ENCODE results near the gene HABP2.

HABP2 gene

DNA sequence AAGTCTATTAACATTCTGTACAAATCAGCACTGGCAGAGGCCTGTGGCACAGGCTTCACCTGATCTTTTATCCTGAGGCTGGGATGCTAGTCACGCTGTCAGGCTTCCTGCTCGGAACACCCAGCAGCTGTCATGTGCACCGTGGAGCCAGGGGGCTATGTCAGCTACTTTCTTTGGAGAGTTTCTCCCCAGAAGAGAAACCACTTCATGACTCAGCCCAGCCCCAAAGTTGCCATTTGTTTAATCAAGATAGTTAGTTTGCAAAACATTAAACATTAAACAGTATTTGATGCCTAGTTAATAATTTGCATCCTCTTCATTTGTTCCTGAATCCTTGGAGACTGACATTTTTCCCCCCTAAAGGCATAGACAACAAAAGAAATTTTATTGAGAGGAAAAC lies at the start of gene HABP2:
TSS of gene HABP2 (plus strand) at position 353 of the 400 bp plus-strand sequence. CDS start 69 bp downstream, outside the sequence.
- no peak for DNase-seq

DNA sequence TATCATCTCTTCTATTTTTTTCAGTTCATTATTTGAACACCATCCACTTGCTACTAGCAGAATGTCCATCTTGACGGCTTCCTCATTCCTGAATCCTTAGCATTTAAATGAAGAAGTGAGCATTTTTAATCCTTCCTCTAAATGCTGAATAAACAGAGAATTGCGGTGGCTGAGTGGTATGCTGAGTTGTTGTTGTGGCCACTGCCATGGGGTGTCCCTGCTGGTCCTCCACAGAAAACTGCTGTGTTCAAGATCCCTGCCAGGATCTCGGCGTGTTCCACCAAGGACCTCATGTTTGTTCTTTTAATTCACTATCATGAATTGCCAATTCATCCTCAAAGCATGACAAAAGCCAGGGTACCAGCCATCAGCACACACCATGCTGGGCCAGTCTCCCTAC lies 48.9 kb upstream of the HABP2 start:
- no peak for DNase-seq

DNA sequence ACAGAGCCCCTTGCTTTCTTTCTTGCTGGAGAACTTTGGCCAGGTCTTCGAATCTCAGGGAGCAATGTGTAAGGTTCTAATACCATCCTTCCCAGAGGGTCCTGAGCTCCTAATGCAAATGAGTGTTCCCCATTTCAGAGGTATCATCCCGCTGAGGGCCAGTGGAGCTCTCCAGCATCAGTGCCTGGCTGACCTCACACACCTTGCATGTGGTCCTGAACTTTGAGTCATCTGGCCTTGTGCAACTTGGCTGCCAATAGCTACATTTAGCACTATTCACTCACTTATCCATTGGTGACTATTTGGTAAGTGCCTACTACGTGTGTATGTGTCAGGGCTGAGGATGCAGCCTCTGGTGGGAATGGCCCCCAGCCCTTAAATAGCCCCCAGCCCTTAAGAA lies 48.4 kb upstream of the HABP2 start:
- no peak for DNase-seq

DNA sequence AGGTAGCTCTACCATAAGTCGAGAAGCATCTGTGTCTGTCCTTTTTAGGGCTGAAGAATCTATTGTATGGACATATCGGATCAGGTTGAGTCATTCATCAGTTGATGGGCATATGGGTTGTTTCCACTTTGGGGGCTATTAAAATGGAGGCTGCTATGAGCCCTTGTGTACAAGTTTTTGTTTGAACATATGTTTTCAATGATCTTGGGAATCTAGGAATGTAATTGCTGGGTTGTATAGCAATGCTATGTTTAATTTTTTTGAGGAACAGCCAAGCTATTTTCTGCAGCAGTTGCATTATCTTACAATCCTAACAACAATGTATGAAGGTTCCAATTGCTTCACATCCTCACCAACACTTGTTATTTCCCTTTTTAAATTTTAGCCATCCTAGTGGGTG lies 46.4 kb upstream of the HABP2 start:
- DNase-seq, result no peak

DNA sequence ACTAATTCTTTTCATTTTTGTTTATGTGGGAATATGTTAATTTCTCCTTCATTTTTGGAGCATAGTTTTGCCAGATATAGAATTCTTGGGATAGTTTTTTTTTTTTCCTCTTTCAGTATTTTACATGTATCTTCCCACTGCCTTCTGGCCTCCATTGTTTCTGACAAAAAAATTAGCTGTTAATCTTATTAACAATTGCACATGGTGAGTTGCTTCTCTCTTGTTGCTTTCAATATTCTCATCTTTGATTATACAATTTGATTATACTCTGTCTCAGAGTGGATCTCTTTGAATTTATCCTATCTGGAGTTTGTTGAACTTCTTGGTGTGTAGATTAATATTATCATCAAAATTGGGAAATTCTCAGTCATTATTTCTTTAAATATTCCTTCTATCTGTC lies 41.4 kb upstream of the HABP2 start:
- DNase-seq, result no peak

DNA sequence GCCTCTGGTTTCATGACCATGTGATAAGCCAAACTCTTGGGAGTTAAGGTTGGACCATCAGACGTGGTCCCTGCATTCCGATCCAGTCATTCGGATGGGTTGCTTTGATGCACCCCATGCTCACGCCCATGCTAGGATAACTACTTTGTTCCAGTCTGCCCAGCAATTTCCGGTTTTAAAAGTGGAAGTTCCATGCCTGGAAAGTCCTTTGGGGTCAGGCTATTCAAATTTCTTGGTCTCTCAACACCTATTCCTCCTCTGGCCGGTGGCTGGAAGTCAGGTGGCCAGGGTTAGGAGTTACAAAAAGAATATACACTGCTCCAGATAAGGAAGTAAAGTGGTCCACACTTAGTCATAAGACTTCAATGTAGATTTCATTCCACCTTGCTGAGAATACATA lies 37.7 kb upstream of the HABP2 start:
- no peak for DNase-seq

DNA sequence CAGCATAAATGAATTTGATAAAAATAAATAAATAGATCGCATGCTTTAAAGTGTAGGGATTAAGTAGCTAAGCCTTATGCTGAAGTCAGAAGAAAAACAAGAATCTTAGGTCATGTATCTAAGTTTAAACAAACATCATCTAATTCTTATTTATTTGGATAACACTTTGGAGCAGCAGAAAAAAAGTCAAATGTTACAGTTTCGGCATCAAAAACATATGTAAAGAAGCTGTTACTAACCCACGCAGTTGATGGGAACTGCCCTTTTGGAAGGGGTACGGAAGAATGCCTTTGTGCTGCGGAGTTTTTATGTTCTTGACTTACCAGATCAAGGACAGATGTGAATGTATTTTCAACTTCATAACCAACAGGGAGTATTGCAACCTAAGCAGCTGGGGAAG lies 37.3 kb upstream of the HABP2 start:
- DNase-seq, result no peak

DNA sequence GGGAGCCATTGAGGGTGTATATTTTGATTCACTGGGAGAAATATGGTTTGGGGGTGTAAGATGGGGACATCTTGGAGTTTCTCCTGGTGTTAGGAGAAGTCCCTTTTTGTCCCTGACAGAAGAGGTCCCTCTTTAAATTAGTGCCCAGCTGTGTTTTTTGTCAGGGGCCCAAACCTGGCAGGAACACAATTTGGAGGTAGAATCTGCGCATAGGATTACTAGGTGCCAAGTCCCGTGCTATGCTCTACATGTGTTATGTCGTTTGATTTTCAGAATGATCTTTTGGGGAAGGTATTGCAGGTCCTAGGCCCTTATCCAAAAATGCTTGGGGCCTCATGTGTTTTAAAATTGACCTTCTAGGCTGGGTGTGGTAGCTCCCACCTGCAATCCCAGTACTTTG lies 36.8 kb upstream of the HABP2 start:
- DNase-seq, result no peak

DNA sequence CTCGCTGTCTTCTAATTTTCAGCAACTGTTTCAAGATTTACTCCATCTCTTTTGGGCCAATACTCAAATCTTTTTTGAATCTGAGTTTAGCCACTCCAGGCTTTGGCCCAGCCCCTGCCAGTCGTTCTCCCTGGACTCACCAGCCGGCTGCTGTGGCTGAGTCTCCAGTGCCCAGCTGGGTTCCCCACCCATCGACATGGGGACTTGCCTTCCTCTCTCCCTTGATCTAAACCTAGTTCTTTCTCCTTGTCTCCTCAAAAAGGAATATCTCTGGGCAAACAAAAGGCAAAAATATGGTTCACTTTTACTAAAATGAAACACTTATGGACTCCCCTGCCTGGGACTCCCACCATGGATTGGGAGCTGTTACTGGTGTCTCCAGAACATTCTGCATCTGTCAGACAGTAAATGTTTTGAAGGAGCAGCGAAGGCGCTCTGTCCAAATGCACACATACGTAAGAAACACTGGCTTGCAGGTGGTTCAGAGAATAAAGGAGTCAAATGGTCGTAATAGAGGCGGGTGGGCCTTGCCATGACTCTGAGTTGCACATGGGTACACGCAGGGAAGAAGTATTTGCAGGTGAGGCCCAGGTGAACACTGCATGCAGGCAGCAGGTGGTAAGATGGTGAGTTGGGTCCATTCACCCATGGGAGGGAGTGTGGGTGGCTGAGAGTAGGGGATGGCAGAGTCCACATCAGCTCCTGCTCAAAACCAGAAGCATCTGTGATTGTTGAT lies 35.5 kb upstream of the HABP2 start:
- no peak for DNase-seq

DNA sequence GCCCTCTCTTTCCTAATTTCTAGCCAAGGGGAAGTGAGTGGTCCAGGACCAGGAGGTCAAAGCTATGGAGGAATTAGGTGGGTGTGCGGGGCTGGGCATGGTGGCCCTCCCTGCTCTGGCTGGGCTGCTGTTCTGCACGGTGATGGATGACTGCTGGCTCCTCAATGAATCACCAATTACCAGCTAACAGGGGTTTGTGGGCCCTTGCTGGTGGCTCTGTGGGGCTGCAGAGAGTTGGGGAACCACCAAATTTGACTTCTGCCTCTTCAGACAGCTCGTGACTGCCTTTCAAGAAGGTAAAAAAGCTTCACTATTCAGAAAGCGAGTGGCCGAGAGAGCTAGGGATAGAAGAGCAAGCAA lies 35.0 kb upstream of the HABP2 start:
- no peak for DNase-seq

DNA sequence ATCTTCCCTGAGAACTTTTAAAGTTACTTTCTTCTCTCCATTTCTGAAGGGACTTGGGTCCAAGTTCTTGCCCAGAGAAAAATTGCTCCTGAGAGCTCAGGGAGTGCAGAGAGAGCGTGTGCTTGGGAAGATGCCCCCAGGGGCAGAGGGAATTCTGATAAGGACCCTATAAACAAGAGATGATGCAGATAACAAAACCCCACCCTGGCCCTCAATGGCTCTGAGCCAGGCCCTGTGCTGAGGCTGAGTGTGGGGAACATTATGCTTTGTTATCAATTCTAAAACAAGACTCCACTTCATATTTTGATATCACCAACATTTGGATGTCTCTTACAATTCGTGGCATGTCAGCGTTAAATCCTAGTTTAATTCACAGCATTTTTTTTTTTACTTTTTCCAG lies 34.4 kb upstream of the HABP2 start:
- no peak for DNase-seq

DNA sequence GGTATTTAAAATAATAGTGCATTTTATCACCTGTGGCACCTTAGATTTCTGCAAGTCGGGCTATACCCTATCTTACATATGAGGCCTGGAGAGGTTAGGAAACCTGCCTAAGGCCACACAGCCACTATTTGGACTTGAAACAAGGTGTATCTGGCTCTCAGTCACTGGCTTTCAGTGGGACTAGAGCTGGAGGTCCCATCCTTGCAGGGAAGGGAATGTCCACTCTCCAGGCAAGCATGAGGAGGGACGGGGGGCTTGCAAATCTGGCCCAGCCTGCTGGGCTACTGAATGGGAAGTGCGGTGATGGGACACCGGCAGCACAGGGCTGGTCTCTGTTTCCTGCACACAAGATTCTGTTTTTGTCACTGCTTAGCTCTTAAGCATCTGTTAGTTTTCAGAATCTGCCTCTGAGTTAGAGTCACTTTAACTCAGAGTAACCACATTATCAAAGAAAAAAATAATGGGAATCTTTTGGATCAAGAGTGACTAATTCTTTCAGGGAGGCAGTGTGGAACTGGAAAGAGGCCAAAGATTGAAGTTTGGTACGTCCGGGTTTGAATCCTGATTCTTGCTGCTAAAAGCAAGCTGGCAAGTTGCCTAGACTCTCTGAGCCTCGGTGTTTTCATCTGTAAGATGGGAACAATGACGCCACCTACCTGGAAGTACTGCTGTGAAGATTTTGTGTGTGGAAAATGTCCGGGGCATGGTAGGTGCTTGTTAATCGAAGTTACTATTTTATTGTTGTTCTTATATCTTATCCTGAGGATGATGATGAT lies 33.8 kb upstream of the HABP2 start:
- DNase-seq, result no peak

DNA sequence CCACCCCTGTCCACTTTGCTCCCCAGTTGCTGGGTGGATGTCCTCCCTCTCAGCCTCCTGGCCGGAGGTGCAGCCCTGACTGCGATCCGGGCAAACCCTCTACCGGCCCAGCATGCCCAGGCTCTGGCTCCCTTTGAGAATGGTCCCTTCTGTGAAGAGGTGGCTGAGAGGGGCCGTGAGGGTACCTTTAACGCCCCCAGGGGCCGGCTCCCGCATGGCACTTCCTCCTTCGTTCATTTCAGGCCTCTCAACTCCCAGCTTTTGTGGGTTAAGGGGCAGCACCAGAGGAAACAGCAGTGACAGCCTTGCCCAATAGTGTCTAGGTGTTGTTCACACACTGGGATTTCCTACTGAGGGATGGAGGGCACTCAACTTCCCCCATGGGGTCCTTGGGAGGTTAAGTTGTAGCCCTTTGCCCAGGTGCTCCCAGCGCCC lies 33.2 kb upstream of the HABP2 start:
- DNase-seq, result no peak

DNA sequence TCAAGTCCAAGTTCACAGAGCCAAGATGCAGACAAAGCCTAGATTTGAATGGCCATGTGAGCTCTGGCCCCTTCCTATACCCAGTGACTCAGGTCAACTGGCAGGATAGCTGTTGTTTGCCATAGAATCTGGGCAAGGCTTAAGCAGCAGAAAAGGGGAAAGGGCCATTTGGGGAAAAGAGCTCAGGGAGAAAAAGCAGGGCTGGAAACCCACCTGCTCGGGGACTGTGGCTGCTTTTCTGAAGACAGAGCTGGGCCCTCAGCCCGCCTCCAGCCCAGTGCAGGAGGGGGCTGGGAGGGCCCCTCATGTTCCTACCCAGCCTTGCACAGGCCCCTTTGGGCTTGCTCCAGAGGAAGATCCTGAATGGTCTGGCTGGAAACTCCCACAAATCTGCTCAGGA lies 32.6 kb upstream of the HABP2 start:
- DNase-seq, result no peak

DNA sequence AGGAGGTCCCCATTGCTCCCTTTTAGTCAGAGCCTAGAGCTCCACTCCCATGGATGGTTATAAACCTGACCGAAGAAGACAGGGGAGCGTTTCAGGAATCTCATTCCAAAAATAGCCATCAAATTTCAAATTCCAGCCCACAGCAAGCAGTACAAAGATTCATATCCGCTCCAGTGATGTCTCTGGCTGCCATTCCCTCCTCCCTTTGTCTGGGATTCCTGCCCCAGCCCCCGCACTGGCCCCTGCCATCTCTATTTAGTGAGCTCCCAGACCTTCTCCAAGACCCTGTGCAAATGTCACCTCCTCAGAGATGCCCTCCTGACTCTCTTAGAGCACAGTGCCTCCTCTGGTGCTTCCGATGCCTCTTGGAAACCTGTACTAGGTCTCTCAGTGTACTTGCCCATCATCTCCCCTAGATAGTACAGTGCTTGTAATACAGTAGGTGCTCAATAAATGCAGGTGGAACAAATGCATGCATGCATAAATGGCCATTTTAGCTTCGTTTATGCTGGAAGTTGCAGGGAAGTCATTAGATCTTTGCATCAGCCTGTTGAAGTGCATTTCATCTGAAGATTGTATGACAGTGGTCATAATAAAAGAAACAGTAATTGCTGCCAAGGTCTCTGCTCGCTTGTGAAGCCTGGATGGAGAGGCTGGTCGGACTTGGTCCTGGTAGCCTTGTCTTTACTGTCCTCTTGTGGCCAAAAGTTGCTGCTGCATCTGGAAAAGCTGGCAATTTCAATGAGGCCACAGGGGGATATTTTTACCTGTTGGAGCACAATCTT lies 32.0 kb upstream of the HABP2 start:
- DNase-seq, result peak; percentile 64

DNA sequence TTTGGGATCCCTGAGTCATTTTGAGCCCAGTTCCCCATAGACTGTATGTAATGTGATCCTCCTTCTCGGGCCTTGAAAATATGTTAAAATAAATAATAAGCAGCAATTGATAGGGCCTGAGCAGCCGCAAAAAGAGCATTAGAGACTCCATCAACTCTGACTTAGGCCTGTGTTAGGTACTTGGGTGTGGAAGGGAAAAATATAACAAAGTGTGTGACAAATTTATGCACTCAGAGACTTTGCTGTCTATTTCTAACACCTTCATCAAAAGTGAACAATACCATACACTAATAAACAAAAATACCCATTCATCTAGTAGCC lies 31.4 kb upstream of the HABP2 start:
- no peak for DNase-seq

DNA sequence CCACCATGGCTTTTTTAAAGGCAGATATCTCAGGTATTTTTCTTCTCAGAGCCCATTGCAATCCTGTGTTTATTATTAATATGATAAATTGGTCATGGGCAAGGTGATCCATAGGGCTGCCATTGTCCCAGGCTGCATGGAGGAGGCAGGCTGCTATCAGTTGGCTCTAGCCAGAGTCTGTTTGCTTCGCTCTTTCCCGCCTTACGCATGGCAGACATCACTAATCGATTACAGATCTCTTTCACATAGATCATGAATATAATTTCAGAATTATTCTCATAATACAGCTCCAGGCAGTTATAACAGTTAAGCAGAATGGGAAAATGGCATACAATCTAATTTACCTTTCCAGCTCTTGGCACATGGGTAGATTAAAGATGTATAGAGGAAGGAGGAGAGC lies 30.4 kb upstream of the HABP2 start:
- DNase-seq, result no peak

DNA sequence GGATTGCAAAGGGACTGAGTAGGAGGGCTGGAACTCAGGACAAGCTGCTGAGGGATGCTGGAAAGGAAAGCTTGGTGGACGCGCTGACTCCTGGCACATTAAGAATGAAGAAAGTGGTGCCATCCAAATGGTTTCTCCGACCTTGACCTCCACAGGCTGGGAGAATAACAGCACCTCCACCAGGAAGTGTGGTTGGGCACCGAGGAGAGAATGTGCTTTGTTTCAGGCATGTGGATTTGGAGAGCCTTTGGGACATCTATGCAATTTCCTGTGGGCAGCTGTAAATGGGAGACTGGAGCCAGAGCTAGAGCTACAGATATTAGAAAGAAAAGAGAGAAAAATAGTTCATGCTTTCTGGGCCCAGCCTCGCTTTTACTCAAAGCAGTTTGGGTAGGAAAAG lies 29.8 kb upstream of the HABP2 start:
- DNase-seq, result no peak

DNA sequence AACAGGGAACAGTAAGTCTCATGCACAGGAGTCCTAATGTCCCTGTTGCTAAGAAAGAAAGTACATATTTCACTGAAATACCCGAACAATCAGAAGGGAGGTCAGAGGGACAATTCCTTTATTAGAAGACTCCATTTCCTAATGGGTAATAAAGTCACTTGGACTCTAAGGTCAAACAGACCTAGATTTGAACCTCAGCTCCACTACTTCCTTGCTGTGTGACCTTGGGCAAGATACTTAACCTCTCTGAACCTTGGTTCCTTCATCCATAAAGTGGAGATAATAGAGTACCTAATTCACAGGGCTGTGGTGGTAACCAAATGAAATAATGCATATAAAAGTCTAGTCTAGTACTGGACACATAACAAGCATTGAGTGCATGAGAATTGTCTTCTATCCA lies 29.2 kb upstream of the HABP2 start:
- no peak for DNase-seq

DNA sequence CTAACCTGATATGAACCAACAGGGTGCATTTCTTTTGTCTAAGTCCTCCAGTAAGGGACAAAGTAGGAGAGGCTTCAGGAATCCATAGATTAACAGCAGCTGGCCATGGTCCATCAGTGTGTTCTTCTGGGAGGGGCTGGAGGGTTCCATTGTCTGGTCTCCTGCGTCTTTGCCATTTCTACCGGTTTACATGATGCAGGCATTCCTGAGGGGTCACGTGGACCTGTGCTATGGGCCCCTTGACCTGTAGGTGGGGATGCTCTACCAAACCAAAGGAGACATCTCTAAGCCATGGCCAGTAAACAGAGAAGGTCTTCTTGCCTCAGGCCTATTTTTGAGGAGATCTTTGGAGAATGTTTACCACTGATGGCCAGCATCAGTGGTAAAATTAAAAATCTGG lies 28.7 kb upstream of the HABP2 start:
- DNase-seq, result peak; percentile 18

DNA sequence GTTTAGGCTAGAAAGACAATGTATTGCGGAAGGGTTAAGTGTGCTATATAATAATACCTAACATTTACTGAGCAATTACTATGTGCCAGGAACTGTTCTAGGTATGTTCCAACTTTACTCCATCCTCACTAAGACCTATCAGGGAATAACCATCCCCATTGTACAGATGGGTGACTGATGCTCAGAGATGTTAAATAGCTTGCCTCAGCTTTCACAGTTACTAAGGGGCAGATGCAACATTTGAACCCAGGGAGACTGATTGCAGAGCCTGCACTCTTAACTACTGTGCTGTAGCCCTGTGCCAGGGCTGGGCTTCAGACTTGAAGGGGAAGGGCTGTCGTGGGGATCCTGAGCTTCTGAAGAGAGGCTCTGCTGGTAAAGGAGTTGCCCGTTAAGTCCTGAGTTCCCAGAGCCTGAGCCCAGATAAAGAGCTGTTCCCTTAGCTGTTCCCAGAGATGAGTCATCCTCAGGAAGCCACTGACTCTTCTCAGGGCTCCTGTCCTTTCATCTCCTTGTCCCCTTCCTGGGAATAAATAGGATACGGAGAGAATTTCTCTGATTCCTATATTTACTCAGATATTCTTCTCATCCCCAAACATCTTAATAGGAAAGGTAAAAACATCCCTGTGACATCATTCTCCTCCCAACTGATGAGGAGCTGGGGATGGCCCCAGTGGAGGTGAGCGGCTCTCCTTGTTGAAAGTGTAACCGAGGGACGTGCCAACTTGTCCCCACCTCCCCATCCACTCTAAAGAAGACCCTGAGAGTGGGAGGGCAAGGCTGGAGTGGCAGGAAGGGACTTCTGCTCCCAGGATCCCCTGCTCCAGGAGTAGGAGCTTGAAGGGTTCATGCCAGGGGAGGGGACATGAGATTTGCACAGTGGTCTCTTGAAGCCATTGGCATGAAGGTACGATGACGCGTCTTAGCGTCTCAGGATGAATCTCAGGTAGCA lies 28.0 kb upstream of the HABP2 start:
- peak; percentile 47 for DNase-seq

DNA sequence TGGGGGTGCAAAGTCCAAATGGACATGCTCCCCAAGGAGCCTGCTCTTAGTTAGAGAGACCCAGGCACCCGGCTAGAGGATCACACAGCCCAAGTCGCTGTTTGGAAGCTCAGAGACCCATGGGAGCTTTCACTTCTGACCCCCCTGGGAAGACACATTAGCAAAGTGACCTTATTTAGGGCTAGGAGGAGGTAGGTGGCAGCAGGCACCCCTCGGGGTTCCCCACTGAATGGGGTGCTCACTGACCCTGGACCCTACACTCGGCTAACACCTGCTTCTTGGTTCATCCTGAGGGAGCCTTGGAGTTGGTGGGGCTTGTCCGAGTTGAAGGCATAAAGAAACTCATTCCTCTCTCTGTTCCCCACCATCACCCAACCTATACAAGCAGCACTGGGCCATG lies 27.1 kb upstream of the HABP2 start:
- DNase-seq, result no peak

Measured in EL (cell line).